ENCODE data around the gene NAA10. TPM values are rescaled to one million over a fixed set of nuclear protein-coding genes. Genes with fewer than 3 reads are reported as not detected.

Gene NAA10
- total and polyA plus RNA-seq, 8 donors: 23.2 to 161 (median 57.3) TPM

DNA sequence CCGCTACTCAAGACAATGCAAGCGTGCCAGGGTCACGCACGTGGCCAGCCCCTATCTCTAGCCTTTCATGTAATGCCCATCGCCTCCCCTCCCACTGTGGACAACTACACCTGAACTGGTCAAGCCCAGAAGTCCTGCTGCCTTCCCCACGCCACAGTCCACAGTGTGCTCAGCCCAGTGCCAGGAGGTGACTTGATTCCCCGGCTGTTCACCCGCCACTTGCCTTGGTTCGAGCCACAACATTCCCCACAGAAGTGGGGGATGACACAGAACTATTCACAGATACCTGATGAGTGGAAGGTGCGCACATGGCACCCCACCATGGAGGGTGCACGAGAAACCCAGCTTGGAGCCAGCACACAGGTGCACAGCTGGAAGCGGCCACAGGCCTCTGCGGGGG lies 15.6 kb downstream of the NAA10 start:
- Histone ChIP-seq H3K4me3 (no peak overlapping the region), H3K36me3 (peaks cover 0 to 17% (median 0%) of the 10 kb centered on the region in 4 donors), H3K4me1 (peaks cover 0 to 34% (median 26%) of the 10 kb centered on the region in 4 donors), H3K9me3 (no peaks in the 10 kb centered on the region), H3K27ac (no peak overlapping the region), H3K27me3 (peaks cover 0 to 15% (median 0%) of the 10 kb centered on the region in 3 donors)
- TF ChIP-seq EP300 (IDR thresholded peaks at IDR 0.05) (no peak), POLR2A (IDR thresholded peaks at IDR 0.05) (no peak), POLR2AphosphoS5 (IDR thresholded peaks at IDR 0.05) (no peak), CTCF (IDR thresholded peaks at IDR 0.05) (no peak)
- WGBS, 5 donors: 84 to 100% (median 90%) methylated on average over 2 to 13 of the region's 13 CpGs
- no peak for DNase-seq
- intact Hi-C loops (cut with DNase I; ENCODE audit: low total_unique reads): no loop called here

GRCh38 chrX:153917869-153918268 lies 17.0 kb downstream of the NAA10 start:
- H3K4me1 ChIP-seq: peaks cover 0 to 20% (median 15%) of the 10 kb centered on the region in 4 donors
- peaks cover 0 to 17% (median 0%) of the 10 kb centered on the region in 3 donors for H3K27me3 ChIP-seq
- TF ChIP-seq POLR2AphosphoS5 (IDR thresholded peaks at IDR 0.05): no peak
- TF ChIP-seq CTCF (IDR thresholded peaks at IDR 0.05): no peak
- TF ChIP-seq EP300 (IDR thresholded peaks at IDR 0.05): no peak
- TF ChIP-seq POLR2A (IDR thresholded peaks at IDR 0.05): no peak
- peak in 1 of 2 donors; percentile 1 for DNase-seq
- intact Hi-C loops (cut with DNase I; ENCODE audit: low total_unique reads): no loop called here
- WGBS, 5 donors: 83 to 94% (median 84%) methylated on average over 6 of the region's 6 CpGs
- no peak overlapping the region for H3K4me3 ChIP-seq
- peaks cover 0 to 23% (median under 1%) of the 10 kb centered on the region in 4 donors for H3K36me3 ChIP-seq
- H3K27ac ChIP-seq: no peak overlapping the region
- H3K9me3 ChIP-seq: no peaks in the 10 kb centered on the region

DNA sequence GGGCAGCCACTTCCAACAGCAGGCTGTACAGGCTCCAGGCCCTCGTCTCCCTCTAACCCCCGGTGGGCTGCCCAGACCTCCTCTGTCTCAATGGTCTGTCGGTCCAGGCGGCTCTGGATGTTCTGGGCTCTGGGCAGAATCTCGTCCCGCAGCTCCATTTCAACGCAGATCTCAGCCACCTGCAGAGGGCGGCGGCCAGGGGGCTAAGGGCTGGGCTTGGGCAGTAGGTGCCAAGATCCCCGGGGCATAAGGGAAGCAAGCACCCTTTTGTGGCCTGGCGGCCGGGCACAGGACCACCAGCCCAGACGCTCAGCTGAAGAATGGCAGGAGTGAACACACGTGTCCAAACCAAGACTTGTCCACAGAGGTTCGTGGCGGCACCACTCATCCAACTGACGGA lies 21.1 kb downstream of the NAA10 start:
- 84 to 98% (median 90%) methylated on average over 5 to 17 of the region's 17 CpGs for WGBS, 5 donors
- H3K4me1 ChIP-seq: no peaks in the 10 kb centered on the region
- no peak for DNase-seq
- H3K36me3 ChIP-seq: peaks cover 0 to 25% (median 2%) of the 10 kb centered on the region in 4 donors
- H3K27ac ChIP-seq: no peak overlapping the region
- TF ChIP-seq POLR2A (IDR thresholded peaks at IDR 0.05) (no peak), POLR2AphosphoS5 (IDR thresholded peaks at IDR 0.05) (no peak), EP300 (IDR thresholded peaks at IDR 0.05) (no peak), CTCF (IDR thresholded peaks at IDR 0.05) (no peak)
- H3K9me3 ChIP-seq: no peaks in the 10 kb centered on the region
- H3K4me3 ChIP-seq: no peak overlapping the region
- intact Hi-C loops (cut with DNase I; ENCODE audit: low total_unique reads): no loop called here
- peaks cover 0 to 13% (median 0%) of the 10 kb centered on the region in 3 donors for H3K27me3 ChIP-seq

GRCh38 chrX:153913211-153913610 lies 21.6 kb downstream of the NAA10 start:
- H3K27ac ChIP-seq: no peak overlapping the region
- H3K36me3 ChIP-seq: peaks cover 0 to 20% (median 2%) of the 10 kb centered on the region in 4 donors
- no peaks in the 10 kb centered on the region for H3K4me1 ChIP-seq
- no peaks in the 10 kb centered on the region for H3K9me3 ChIP-seq
- peak in 1 of 2 donors; percentile 7 for DNase-seq
- WGBS, 5 donors: 69 to 81% (median 78%) methylated on average over 4 to 17 of the region's 17 CpGs
- TF ChIP-seq POLR2A (IDR thresholded peaks at IDR 0.05): no peak
- TF ChIP-seq CTCF (IDR thresholded peaks at IDR 0.05): no peak
- TF ChIP-seq POLR2AphosphoS5 (IDR thresholded peaks at IDR 0.05): no peak
- TF ChIP-seq EP300 (IDR thresholded peaks at IDR 0.05): no peak
- H3K27me3 ChIP-seq: peaks cover 0 to 14% (median 0%) of the 10 kb centered on the region in 3 donors
- intact Hi-C loops (cut with DNase I; ENCODE audit: low total_unique reads): no loop called here
- no peak overlapping the region for H3K4me3 ChIP-seq
